CD4-positive, alpha-beta T cell treated with Interleukin-15 for 4 hours (primary cell): ENCODE data around the gene TFAP2A.

Experiments used
- DNase-seq: peaks from one replicate; pipeline ENCODE4 v3.0.0-alpha.2; 2020; ENCODE audit warnings: low spot score

The TFAP2A gene

GRCh38 chr6:10382728-10383330 lies 32.0 kb downstream of the TFAP2A start:
- DNase-seq: no peak

DNA sequence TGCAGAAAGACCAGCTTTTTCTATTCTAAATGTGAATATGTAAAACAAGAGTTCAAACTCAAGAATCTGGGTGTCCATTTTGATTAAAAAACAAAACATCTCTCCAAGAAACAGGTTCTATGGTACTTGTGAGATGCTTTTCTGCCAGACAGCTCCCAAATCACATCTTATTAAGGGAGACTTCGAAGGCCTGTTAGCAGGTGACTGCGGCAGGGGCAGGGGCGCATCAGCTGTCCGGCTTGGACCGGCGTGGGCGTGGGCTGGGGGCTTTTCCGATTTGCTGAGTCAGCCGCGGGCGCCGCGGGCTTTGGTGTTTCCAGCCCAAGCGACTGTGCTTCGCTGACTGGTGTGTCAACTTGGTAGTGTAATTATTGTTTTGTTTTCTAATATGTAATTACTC lies 32.6 kb downstream of the TFAP2A start:
- DNase-seq: no peak

DNA sequence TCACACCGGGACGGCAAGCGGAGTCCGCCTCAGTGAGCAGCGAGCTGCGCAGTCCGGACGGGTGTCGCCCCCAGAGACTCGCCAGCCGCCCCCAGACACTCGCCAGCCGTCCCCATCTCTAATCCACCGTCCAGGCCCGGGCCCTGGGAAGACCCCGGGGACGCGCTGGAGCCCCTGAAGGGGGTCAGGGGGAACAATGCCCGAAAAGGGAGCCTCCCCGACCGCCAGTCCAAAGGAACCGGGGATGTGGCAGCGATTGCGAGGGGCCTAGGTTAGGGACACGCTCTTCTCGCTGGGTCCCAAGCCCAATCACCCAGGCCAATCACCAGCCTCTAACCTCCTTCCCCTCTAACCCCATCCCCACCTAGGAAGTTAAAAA lies 33.1 kb downstream of the TFAP2A start:
- DNase-seq: no peak

DNA sequence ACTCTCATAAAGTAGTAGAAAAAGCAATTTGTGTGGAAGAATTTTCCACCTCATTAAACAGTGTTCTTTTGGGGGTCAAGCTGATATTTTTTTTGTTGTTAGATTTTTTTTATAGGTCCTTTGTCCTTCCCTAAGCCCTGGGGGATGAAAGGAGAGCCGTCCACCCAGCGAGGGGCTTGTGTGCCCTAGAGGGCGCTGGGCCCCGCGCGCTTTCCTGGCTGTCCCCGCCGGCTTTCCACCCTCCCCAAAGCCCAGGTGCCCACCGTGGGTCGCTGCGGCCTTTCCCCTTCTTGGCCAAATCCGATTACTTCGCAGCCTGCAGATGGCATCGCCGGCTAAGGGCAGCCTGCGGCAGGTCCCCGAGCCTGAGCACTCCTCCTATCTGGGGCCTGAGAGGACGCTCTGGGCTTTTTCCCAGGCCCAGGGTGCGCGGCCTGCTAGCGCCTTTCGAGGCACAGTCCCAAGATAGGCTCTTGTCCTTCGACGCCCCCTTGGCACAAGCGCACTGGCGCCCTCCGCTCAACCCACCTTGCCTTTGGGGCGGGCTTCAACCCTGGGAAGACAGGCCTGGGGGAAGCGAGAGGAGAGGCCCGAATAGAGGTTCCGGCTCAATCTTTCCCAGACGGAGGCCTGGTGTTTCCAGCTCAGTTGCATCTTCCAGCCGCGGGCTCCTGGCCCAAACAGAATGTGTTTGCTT lies 33.6 kb downstream of the TFAP2A start:
- DNase-seq: no peak

GRCh38 chr6:10375391-10375969 lies 39.4 kb downstream of the TFAP2A start:
- DNase-seq: no peak

DNA sequence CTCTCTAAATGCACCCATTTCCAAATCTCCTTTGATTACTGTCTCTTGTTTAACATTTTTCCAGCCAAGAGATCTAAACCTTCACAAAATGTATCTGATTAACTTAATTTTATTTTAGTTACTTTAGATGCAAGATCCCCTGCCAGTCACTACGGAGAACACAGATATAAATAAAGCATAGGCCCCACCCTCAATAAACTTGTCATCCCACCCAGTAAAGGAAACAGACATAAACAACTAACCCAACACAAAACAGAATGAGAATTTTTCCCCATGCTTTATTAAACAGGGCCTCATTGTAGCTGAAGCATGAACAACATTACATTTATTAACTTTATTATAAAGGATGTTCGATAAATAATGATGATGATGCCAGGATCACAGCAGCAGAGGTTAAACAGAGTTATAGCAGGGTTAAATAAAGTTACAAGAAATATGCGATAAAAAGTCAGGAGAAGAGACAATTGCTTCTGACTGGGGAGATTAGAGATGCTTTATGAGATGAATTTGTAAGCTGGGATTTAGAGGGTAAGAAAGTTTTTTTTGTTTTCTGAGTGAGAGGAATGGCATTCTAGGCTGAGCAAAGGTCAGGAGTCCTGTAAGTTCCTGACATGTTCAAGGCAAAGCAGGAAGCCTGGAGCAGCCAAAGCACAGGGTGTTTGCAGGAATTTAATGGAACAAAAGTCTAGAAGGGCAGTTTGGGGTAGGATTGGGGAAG lies 41.1 kb downstream of the TFAP2A start:
- no peak for DNase-seq

- DNase-seq: no peak
Observed at GRCh38 chr6:10369896-10370295, 45.0 kb downstream of the TFAP2A start.

DNA sequence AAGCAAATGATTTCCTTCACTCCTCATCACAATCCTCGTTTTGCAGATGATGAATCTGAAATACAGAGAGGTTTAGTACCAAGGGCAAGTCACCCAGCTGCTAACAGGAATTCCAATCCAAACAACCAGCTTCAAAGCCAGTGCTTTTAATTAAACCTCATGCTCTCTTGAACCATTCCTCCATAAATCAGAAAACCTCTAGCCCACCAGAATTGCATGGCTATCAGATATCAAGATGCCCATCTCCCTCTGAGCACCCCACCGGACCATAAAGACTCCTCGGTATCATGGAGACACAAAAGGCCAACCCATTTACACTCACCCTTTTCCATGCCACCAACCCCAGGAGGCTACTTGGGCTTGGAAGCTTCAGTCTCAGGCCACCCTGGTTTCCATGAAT lies 46.0 kb downstream of the TFAP2A start:
- DNase-seq: no peak

DNA sequence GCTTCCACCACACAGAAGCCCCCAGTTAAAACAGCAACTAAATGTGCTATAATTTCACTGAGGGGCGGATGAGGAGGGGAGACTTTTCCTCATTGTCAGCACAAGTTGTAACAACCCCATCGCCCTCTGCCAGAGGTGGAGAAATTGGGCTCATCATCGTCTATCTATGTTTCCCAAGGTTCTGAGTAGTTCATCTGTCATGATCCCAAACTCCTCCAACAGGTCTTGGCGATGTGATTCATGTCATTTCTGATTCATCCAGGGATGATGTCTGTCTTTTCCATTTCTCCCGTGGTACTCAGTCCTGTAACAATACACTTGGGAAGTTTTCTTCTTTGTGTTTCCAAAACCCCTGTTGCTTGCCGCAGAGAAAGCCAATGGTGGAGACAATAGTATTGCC lies 51.0 kb downstream of the TFAP2A start:
- no peak for DNase-seq

DNA sequence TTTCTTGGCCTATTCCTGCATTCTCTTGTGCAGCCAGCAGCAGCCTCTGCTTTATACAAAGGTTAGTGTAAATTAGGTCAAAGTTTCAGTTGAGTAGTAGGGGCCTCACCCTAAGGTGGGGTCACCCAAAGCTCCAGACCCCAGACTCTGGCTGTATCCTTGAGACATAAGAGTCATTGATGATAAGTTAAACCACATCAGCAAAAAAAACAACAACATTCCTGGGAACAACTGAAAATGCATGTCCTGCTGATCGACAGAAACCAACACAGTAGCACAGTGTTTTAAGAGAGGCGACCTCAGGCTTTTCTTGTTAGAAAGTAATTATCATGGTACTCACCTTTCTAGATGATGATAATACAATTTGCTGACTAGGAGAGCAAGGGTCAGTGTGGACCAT lies 52.6 kb downstream of the TFAP2A start:
- no peak for DNase-seq

DNA sequence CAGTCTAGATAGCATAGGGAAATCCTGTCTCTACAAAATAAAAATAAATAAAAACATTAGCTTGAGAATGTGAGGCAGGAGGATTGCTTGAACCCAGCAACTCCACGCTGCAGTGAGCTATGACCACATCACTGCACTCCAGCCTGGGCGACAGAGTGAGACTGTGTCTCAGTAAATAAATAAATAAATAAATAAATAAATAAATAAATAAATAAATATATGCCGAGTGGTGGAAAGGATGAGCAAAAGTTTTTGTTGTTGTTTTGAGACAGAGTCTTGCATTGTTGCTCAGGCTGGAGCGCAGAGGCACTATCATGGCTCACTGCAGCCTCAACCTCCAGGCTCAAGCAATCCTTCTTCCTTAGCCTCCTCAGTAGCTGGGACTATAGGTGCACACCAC lies 53.4 kb downstream of the TFAP2A start:
- no peak for DNase-seq

DNA sequence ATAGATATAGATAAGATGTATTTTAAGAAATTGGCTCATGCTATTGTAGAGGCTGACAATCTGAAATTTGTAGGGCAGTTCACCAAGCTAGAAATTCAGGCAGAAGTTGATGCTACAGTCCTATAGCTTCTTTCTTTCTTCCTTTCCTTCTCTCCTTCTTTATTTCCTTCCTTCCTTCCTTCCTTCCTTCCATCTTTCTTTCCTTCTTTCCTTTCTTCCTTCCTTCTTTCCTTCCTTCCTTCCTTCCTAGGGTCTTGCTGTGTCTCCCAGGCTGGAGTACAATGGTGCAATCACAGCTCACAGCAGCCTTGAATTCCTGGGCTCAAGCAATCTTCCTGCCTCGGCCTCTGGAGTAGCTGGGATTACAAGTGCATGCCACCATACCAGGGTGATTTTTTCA lies 55.3 kb downstream of the TFAP2A start:
- no peak for DNase-seq

GRCh38 chr6:10355115-10355702 lies 59.7 kb downstream of the TFAP2A start:
- DNase-seq: no peak

- DNase-seq: no peak
Observed at GRCh38 chr6:10351791-10352190, 63.1 kb downstream of the TFAP2A start.

DNA sequence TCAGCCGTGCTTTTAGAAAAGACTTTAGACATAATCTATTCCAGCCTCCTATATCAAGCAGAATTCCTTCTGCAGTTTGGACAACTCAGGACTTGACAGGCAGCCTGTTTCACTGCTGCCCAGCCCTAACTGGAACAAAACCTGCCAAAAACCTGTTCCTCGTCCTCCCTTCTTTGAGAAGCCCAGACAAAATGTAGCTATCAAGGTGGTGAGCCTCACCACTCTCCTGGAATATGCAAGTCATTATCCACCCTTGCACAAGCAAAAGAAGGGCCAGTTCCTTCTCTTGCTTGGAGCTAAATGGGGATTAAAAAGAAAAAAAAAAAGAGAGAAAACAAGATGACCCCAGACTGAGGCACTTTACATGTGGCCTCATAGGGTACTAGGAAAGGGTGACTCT lies 64.2 kb downstream of the TFAP2A start:
- no peak for DNase-seq

GRCh38 chr6:10347561-10348327 lies 67.1 kb downstream of the TFAP2A start:
- no peak for DNase-seq
